WTC11 (cell line): ENCODE results near the gene TAMALIN.

Experiments
- ETV6 ChIP-seq: sonication (generic); formaldehyde crosslinking; IDR thresholded peaks from 2 replicates; pipeline ENCODE4 v1.8.1; 2022; ENCODE audit warnings: mild to moderate bottlenecking, missing genetic modification reagents
- FOXJ3 ChIP-seq: sonication (generic); formaldehyde crosslinking; IDR thresholded peaks from 2 replicates; pipeline ENCODE4 v1.9.0; 2021; ENCODE audit warnings: missing genetic modification reagents, mild to moderate bottlenecking, borderline replicate concordance
- IRF2 ChIP-seq: sonication (generic); formaldehyde crosslinking; IDR thresholded peaks from 2 replicates; pipeline ENCODE4 v1.8.0; 2022; ENCODE audit warnings: low read depth, missing genetic modification reagents, borderline replicate concordance
- NFE2L1 ChIP-seq: sonication (generic); formaldehyde crosslinking; IDR thresholded peaks from 2 replicates; pipeline ENCODE4 v1.8.1; 2023; ENCODE audit warnings: missing genetic modification reagents
- NR2C2 ChIP-seq: sonication (generic); formaldehyde crosslinking; IDR thresholded peaks from 2 replicates; pipeline ENCODE4 v1.8.0; 2022; ENCODE audit warnings: mild to moderate bottlenecking, missing genetic modification reagents
- ZBTB21 ChIP-seq: sonication (generic); formaldehyde crosslinking; IDR thresholded peaks from 2 replicates; pipeline ENCODE4 v1.8.1; 2023; ENCODE audit warnings: mild to moderate bottlenecking, missing genetic modification reagents, borderline replicate concordance
- ZNF138 ChIP-seq: sonication (generic); formaldehyde crosslinking; conservative IDR thresholded peaks from 2 replicates; pipeline ENCODE4 v1.8.1; 2022; ENCODE audit warnings: mild to moderate bottlenecking, moderate library complexity, missing genetic modification reagents
- TF ChIP-seq, protein P1 (sequence below): fragments of 200-600 bp; IDR thresholded peaks from 2 replicates; pipeline ENCODE4 v1.8.0; 2022; ENCODE audit warnings: antibody characterized with exemption
- TF ChIP-seq, protein P2 (sequence below): sonication (generic); formaldehyde crosslinking; IDR thresholded peaks from 2 replicates; pipeline ENCODE4 v1.8.1; 2022; ENCODE audit warnings: low read depth, missing genetic modification reagents, borderline replicate concordance
- TF ChIP-seq, protein P3 (sequence below): sonication (generic); formaldehyde crosslinking; IDR thresholded peaks from 2 replicates; pipeline ENCODE4 v1.8.0; 2023; ENCODE audit warnings: missing genetic modification reagents
- TF ChIP-seq, protein P4 (sequence below): sonication (generic); formaldehyde crosslinking; IDR thresholded peaks from 2 replicates; pipeline ENCODE4 v1.8.1; 2023; ENCODE audit warnings: mild to moderate bottlenecking, missing genetic modification reagents, moderate library complexity
- TF ChIP-seq, protein P5 (sequence below): sonication (generic); formaldehyde crosslinking; conservative IDR thresholded peaks from 2 replicates; pipeline ENCODE4 v1.8.1; 2023; ENCODE audit warnings: mild to moderate bottlenecking, low read depth, missing genetic modification reagents, moderate library complexity

DNA sequence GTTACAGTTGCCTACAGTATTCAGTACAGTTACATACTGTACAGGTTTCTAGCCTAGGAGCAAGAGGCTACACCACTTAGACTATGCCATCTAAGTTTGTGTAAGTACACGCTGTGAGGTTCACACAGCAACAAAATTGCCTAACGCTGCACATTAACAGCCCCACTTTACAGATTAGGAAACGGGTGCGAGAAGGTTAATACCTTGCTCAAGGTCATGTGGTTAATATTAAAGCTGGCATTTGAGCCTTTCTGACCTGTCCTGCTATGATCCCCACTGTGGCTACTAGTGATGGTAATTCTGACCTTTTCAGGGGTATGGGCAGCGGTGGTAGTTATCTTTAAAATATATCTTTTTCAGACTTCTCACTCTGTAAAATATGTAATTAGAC lies 34.3 kb upstream of the TAMALIN start:
- TF ChIP-seq, protein P1, sequence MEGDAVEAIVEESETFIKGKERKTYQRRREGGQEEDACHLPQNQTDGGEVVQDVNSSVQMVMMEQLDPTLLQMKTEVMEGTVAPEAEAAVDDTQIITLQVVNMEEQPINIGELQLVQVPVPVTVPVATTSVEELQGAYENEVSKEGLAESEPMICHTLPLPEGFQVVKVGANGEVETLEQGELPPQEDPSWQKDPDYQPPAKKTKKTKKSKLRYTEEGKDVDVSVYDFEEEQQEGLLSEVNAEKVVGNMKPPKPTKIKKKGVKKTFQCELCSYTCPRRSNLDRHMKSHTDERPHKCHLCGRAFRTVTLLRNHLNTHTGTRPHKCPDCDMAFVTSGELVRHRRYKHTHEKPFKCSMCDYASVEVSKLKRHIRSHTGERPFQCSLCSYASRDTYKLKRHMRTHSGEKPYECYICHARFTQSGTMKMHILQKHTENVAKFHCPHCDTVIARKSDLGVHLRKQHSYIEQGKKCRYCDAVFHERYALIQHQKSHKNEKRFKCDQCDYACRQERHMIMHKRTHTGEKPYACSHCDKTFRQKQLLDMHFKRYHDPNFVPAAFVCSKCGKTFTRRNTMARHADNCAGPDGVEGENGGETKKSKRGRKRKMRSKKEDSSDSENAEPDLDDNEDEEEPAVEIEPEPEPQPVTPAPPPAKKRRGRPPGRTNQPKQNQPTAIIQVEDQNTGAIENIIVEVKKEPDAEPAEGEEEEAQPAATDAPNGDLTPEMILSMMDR = no peak
- TF ChIP-seq, protein P2, sequence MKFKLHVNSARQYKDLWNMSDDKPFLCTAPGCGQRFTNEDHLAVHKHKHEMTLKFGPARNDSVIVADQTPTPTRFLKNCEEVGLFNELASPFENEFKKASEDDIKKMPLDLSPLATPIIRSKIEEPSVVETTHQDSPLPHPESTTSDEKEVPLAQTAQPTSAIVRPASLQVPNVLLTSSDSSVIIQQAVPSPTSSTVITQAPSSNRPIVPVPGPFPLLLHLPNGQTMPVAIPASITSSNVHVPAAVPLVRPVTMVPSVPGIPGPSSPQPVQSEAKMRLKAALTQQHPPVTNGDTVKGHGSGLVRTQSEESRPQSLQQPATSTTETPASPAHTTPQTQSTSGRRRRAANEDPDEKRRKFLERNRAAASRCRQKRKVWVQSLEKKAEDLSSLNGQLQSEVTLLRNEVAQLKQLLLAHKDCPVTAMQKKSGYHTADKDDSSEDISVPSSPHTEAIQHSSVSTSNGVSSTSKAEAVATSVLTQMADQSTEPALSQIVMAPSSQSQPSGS (CRISPR knock-in tag) = no peak
- TF ChIP-seq, protein P3, sequence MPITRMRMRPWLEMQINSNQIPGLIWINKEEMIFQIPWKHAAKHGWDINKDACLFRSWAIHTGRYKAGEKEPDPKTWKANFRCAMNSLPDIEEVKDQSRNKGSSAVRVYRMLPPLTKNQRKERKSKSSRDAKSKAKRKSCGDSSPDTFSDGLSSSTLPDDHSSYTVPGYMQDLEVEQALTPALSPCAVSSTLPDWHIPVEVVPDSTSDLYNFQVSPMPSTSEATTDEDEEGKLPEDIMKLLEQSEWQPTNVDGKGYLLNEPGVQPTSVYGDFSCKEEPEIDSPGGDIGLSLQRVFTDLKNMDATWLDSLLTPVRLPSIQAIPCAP = no peak
- TF ChIP-seq NR2C2 = no peak
- TF ChIP-seq NFE2L1 (CRISPR knock-in tag) = no peak
- TF ChIP-seq, protein P4, sequence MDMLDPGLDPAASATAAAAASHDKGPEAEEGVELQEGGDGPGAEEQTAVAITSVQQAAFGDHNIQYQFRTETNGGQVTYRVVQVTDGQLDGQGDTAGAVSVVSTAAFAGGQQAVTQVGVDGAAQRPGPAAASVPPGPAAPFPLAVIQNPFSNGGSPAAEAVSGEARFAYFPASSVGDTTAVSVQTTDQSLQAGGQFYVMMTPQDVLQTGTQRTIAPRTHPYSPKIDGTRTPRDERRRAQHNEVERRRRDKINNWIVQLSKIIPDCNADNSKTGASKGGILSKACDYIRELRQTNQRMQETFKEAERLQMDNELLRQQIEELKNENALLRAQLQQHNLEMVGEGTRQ = no peak
- no peak for TF ChIP-seq FOXJ3 (CRISPR knock-in tag)
- no peak for TF ChIP-seq ZBTB21 (CRISPR knock-in tag)
- TF ChIP-seq, protein P5, sequence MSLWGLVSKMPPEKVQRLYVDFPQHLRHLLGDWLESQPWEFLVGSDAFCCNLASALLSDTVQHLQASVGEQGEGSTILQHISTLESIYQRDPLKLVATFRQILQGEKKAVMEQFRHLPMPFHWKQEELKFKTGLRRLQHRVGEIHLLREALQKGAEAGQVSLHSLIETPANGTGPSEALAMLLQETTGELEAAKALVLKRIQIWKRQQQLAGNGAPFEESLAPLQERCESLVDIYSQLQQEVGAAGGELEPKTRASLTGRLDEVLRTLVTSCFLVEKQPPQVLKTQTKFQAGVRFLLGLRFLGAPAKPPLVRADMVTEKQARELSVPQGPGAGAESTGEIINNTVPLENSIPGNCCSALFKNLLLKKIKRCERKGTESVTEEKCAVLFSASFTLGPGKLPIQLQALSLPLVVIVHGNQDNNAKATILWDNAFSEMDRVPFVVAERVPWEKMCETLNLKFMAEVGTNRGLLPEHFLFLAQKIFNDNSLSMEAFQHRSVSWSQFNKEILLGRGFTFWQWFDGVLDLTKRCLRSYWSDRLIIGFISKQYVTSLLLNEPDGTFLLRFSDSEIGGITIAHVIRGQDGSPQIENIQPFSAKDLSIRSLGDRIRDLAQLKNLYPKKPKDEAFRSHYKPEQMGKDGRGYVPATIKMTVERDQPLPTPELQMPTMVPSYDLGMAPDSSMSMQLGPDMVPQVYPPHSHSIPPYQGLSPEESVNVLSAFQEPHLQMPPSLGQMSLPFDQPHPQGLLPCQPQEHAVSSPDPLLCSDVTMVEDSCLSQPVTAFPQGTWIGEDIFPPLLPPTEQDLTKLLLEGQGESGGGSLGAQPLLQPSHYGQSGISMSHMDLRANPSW (CRISPR knock-in tag) = no peak
- TF ChIP-seq ETV6 (CRISPR knock-in tag) = no peak
- TF ChIP-seq ZNF138 (CRISPR knock-in tag) = no peak
- TF ChIP-seq IRF2 (CRISPR knock-in tag) = no peak
